Lung (tissue), 12 donors: ENCODE data around the gene AFAP1. TPM values are rescaled to one million over a fixed set of nuclear protein-coding genes. Genes with fewer than 3 reads are reported as not detected.

Experiments
- ATAC-seq: fragments of 200-7000 bp; cut with Tn5 transposase; one replicate; pipeline ENCODE4 v1.9.1; 2020; ENCODE audit warnings: moderate number of reproducible peaks; ENCODE audit not compliant: insufficient read depth, low FRiP score
- DNase-seq, 3 donors: peaks; one replicate each; pipeline ENCODE4 v3.0.0-alpha.2; 2013 to 2017
- H3K27ac ChIP-seq, 2 donors: one replicate each; pipeline ENCODE4 v1.5.1; 2013; ENCODE audit warnings: mild to moderate bottlenecking in 2 of 2, moderate library complexity in 2 of 2, control low read depth in 1 of 2, inconsistent platforms in 1 of 2, low read depth in 1 of 2, low read length in 1 of 2
- H3K27me3 ChIP-seq, 3 donors: one replicate each; pipeline ENCODE4 v1.5.1; 2013; ENCODE audit warnings: low read length in 2 of 3; ENCODE audit not compliant: control insufficient read depth in 3 of 3, insufficient read depth in 3 of 3
- H3K36me3 ChIP-seq, 4 donors: one replicate each; pipeline ENCODE4 v1.5.1; 2013; ENCODE audit warnings: low read length in 4 of 4, mild to moderate bottlenecking in 1 of 4, moderate library complexity in 1 of 4; ENCODE audit not compliant: control insufficient read depth in 4 of 4, insufficient read depth in 4 of 4
- H3K4me1 ChIP-seq, 5 donors: one replicate each; pipeline ENCODE4 v1.5.1; 2013; ENCODE audit warnings: low read length in 5 of 5, mild to moderate bottlenecking in 2 of 5, moderate library complexity in 1 of 5; ENCODE audit not compliant: control insufficient read depth in 5 of 5, insufficient read depth in 5 of 5
- H3K4me3 ChIP-seq: one replicate; pipeline ENCODE4 v1.5.1; 2013; ENCODE audit warnings: mild to moderate bottlenecking, control low read depth, moderate library complexity
- H3K9ac ChIP-seq, 2 donors: one replicate each; pipeline ENCODE4 v1.5.1; 2013; ENCODE audit warnings: low read length in 2 of 2, control low read depth in 1 of 2; ENCODE audit not compliant: insufficient read depth in 1 of 2
- H3K9me3 ChIP-seq, 4 donors: one replicate each; pipeline ENCODE4 v1.5.1; 2013; ENCODE audit warnings: low read length in 3 of 4, mild to moderate bottlenecking in 1 of 4, moderate library complexity in 1 of 4; ENCODE audit not compliant: control insufficient read depth in 4 of 4, insufficient read depth in 3 of 4
- WGBS, 2 donors: extraction: QIAGEN DNeasy Blood & Tissue Kit; methylation state at CpG; one replicate each; pipeline ENCODE4 v1.1.7; 2013; 5-methylcytosine and 5-hydroxymethylcytosine counted together
- polyA plus RNA-seq, 2 donors: library from polyadenylated mRNA; stranded (reverse); fragments of 200-250 nt; gene quantifications; one replicate each; pipeline ENCODE4 v1.2.1, GENCODE V29; 2013
- total RNA-seq, 2 donors: library from RNA; depleted of rRNA in 1 of 2; stranded (reverse); fragments of >200 nt in 1 of 2; gene quantifications; one replicate each; pipeline ENCODE4 v1.2.1, GENCODE V29; 2014 to 2021
- TF ChIP-seq, protein P1 (sequence below): IDR thresholded peaks from 2 replicates; pipeline ENCODE4 v1.5.1; 2012; ENCODE audit warnings: mild to moderate bottlenecking; ENCODE audit errors: control extremely low read depth, extremely low read depth
- donor health status: control.
- donor health status: control.
- donor health status: Bipolar disorder and iron deficiency.
- donor health status: healthy.
- donor health status: DM: yes; HTN: yes; CAD: no.

AFAP1 gene
- total and polyA plus RNA-seq, 4 donors = 5.3 to 34.1 (median 12.3) TPM

DNA sequence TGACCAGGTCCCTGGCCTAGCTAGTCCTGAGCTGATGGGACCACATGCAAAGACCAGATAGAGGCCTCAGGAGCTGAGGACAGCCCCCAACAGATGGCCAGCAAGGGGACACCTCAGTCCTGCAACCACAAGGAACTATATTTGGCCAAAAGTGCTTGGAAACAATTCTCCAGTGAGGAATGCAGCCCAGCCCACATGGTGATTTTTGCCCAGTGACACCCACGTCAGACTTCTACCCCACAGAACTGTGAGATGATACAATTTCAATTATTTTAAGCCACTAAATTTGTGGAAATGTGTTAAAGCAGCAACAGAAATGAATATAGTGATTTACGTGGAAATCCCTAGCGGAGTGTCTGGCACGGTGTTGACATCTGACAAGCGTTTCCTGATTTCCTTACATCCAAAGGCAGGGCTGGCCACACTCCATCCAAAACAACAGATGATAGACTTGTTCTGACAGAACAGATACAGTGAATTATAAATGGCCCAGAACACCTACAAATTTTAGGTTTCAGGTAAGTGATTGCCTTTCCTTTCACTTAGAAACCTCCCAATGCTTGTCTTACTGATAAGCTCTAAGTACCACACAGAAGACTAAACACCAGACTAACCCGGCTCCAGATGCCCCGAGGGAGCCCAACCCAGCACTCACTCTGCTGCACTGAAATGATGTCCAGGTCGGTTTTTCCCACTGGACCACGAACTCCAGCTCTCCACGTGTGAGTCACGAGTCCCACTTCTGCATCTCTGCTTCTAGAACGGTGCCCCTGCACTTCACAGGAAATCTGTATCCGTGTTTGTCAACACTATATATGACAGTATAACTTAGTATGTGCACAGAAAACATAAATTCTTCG is 5.8 kb downstream of the AFAP1 start:
- Histone ChIP-seq H3K36me3 (peaks cover 0 to 9% (median under 1%) of the 10 kb centered on the region in 4 donors), H3K9me3 (no peaks in the 10 kb centered on the region), H3K27ac (no peak overlapping the region), H3K4me3 (no peak overlapping the region), H3K27me3 (no peaks in the 10 kb centered on the region), H3K4me1 (peaks cover 0 to 21% (median 6%) of the 10 kb centered on the region in 5 donors), H3K9ac (no peak overlapping the region)
- DNase-seq (no peak), ATAC-seq (no peak)
- 74 to 82% methylated on average over 14 of the region's 14 CpGs for WGBS, 2 donors
- TF ChIP-seq, protein P1, sequence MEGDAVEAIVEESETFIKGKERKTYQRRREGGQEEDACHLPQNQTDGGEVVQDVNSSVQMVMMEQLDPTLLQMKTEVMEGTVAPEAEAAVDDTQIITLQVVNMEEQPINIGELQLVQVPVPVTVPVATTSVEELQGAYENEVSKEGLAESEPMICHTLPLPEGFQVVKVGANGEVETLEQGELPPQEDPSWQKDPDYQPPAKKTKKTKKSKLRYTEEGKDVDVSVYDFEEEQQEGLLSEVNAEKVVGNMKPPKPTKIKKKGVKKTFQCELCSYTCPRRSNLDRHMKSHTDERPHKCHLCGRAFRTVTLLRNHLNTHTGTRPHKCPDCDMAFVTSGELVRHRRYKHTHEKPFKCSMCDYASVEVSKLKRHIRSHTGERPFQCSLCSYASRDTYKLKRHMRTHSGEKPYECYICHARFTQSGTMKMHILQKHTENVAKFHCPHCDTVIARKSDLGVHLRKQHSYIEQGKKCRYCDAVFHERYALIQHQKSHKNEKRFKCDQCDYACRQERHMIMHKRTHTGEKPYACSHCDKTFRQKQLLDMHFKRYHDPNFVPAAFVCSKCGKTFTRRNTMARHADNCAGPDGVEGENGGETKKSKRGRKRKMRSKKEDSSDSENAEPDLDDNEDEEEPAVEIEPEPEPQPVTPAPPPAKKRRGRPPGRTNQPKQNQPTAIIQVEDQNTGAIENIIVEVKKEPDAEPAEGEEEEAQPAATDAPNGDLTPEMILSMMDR = no peak

DNA sequence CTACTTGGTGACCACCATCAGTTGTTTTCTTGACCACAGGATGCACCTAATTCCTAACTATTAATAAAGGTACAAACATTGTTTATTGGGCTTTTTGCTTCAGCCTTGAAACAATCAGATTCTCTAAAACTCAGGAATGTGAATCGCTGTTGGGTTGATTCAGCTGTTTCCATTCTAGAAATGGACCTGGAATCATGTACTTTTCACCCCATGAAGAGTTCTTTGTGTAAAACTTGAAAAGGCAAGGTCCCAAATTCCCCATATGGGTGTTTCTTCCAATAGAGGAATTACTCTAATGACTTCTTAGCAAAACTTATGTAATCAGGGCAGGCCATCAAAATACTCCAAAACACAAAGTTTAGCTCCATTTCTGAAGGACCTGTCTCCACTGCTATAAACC is 7.4 kb downstream of the AFAP1 start:
- TF ChIP-seq, protein P1 = no peak
- Histone ChIP-seq H3K4me3 (no peak overlapping the region), H3K27ac (no peak overlapping the region), H3K36me3 (peaks cover 0 to 11% (median 0%) of the 10 kb centered on the region in 4 donors), H3K9ac (no peak overlapping the region), H3K4me1 (peaks cover 0 to 11% (median 0%) of the 10 kb centered on the region in 5 donors), H3K27me3 (no peaks in the 10 kb centered on the region), H3K9me3 (no peaks in the 10 kb centered on the region)
- DNase-seq (no peak), ATAC-seq (no peak)
- WGBS, 2 donors = 96 to 100% methylated on average over 1 of the region's 1 CpG

DNA sequence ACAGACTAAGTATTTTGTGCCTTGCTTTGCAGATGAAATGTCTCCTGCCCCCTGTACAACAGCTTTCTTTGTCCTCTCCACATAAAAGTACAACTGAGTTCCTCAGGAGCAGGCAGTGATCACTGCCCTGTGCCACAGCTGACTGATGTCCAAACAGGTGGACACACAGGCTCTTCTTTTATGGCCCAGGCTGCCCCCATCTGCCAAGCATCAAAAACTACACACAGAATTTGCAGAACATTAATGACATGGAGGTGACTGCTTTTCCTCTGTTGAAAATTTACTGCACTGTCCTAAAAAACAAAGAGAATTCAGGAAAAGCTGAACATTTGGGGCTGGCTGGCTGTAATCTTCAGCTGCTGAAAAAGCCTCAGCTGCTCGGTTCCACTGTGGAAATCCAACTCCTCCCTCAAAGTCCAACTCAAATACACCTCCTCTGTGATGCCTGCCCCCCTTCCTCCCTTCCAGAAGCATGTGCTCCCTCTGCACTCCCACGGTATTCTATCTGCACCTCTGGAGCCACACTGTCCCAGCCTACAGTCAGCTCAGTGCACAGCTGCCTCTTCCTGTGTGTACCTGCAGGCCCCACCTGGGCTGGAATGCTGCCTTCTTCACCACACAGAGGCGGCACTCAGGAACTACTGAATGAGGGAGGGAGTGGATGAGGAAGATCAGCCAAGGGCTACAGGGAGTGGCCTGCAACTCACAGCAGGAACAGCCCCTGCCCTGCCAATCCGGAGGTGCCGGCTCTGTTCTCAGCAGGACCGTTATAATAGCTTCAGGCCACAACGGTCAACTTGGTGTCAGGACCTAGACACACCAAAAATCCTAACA is 10.3 kb downstream of the AFAP1 start:
- no peak overlapping the region for H3K4me3 ChIP-seq
- no peaks in the 10 kb centered on the region for H3K27me3 ChIP-seq
- ATAC-seq = peak; percentile 56
- peak overlapping the region in 1 of 2 donors; percentile 4 for H3K27ac ChIP-seq
- peak in 1 of 3 donors; percentile 45 for DNase-seq
- peaks cover 0 to 12% (median 0%) of the 10 kb centered on the region in 5 donors for H3K4me1 ChIP-seq
- H3K36me3 ChIP-seq = peaks cover 0 to 11% (median 0%) of the 10 kb centered on the region in 4 donors
- 16 to 17% methylated on average over 7 of the region's 7 CpGs for WGBS, 2 donors
- no peak overlapping the region for H3K9ac ChIP-seq
- H3K9me3 ChIP-seq = no peaks in the 10 kb centered on the region
- TF ChIP-seq, protein P1 = no peak
